Measurements from ENCODE around the gene PDCD2L. TPM values are rescaled to one million over a fixed set of nuclear protein-coding genes. Genes with fewer than 3 reads are reported as not detected.

The PDCD2L gene
- total RNA-seq, 1 experiment from 2014 or later, result 43.4 TPM

DNA sequence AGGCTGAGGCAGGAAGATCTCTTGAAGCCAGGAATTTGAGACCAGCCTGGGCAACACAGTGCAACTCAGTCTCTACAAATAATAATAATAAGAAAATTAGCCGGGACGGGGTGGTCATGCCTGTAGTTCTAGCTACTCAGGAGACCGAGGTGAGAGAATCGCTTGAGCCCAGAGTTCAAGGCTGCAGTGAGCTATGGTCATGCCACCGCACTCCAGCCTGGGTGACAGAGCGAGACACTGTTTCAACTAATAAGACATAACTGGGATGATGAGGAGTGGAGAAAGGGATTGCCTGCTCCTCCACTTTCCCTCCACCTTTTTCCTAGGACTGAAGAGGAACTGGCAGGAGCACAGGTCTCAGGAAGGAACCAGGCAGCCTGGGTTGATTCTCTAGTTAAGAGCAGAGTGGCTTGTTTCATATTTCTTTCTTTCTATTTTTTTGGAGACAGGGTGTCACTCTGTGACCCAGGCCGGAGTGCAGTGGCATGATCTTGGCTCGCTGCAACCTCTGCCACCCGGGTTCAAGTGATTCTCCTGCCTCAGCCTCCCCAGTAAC lies 43.8 kb upstream of the PDCD2L start (continued):
- TF ChIP-seq, protein P1, sequence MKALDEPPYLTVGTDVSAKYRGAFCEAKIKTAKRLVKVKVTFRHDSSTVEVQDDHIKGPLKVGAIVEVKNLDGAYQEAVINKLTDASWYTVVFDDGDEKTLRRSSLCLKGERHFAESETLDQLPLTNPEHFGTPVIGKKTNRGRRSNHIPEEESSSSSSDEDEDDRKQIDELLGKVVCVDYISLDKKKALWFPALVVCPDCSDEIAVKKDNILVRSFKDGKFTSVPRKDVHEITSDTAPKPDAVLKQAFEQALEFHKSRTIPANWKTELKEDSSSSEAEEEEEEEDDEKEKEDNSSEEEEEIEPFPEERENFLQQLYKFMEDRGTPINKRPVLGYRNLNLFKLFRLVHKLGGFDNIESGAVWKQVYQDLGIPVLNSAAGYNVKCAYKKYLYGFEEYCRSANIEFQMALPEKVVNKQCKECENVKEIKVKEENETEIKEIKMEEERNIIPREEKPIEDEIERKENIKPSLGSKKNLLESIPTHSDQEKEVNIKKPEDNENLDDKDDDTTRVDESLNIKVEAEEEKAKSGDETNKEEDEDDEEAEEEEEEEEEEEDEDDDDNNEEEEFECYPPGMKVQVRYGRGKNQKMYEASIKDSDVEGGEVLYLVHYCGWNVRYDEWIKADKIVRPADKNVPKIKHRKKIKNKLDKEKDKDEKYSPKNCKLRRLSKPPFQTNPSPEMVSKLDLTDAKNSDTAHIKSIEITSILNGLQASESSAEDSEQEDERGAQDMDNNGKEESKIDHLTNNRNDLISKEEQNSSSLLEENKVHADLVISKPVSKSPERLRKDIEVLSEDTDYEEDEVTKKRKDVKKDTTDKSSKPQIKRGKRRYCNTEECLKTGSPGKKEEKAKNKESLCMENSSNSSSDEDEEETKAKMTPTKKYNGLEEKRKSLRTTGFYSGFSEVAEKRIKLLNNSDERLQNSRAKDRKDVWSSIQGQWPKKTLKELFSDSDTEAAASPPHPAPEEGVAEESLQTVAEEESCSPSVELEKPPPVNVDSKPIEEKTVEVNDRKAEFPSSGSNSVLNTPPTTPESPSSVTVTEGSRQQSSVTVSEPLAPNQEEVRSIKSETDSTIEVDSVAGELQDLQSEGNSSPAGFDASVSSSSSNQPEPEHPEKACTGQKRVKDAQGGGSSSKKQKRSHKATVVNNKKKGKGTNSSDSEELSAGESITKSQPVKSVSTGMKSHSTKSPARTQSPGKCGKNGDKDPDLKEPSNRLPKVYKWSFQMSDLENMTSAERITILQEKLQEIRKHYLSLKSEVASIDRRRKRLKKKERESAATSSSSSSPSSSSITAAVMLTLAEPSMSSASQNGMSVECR (CRISPR knock-in tag; IDR thresholded peaks at IDR 0.05; ENCODE audit: borderline replicate concordance), result no peak
- TF ChIP-seq ETV6 (CRISPR knock-in tag; IDR thresholded peaks at IDR 0.05) (no peak), SP1 (CRISPR knock-in tag; conservative IDR thresholded peaks at IDR 0.05) (no peak), GABPB1 (CRISPR knock-in tag; IDR thresholded peaks at IDR 0.05) (no peak)
- TF ChIP-seq, protein P2, sequence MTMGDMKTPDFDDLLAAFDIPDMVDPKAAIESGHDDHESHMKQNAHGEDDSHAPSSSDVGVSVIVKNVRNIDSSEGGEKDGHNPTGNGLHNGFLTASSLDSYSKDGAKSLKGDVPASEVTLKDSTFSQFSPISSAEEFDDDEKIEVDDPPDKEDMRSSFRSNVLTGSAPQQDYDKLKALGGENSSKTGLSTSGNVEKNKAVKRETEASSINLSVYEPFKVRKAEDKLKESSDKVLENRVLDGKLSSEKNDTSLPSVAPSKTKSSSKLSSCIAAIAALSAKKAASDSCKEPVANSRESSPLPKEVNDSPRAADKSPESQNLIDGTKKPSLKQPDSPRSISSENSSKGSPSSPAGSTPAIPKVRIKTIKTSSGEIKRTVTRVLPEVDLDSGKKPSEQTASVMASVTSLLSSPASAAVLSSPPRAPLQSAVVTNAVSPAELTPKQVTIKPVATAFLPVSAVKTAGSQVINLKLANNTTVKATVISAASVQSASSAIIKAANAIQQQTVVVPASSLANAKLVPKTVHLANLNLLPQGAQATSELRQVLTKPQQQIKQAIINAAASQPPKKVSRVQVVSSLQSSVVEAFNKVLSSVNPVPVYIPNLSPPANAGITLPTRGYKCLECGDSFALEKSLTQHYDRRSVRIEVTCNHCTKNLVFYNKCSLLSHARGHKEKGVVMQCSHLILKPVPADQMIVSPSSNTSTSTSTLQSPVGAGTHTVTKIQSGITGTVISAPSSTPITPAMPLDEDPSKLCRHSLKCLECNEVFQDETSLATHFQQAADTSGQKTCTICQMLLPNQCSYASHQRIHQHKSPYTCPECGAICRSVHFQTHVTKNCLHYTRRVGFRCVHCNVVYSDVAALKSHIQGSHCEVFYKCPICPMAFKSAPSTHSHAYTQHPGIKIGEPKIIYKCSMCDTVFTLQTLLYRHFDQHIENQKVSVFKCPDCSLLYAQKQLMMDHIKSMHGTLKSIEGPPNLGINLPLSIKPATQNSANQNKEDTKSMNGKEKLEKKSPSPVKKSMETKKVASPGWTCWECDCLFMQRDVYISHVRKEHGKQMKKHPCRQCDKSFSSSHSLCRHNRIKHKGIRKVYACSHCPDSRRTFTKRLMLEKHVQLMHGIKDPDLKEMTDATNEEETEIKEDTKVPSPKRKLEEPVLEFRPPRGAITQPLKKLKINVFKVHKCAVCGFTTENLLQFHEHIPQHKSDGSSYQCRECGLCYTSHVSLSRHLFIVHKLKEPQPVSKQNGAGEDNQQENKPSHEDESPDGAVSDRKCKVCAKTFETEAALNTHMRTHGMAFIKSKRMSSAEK (CRISPR knock-in tag; IDR thresholded peaks at IDR 0.05; ENCODE audit: borderline replicate concordance), result no peak

DNA sequence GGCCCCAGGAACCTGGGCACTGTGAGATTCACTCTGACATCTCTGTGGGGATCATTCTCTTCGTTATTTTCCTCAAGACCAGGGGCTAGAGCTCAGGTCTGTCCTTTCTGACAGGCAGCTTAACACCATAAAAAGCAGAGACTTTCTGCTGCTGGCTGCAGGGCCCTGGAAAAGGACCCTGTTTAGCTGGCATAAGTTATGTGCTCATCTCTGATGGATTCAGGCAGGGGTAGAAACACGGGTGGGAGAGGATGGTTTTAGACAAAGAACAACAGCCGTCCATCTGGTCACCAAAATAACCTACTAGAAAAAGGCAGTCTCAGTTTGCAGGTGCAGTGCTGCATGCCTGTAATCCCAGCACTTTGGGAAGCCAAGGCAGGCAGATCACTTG lies 41.5 kb upstream of the PDCD2L start:
- Mint-ChIP-seq H3K27ac (peak overlapping the region; percentile 52), H3K4me3 (peak overlapping the region; percentile 16; the same call in 1 of the 2 replicates), H3K36me3 (peaks cover 16% of the 10 kb centered on the region), H3K27me3 (ENCODE audit: low read depth) (no peaks in the 10 kb centered on the region), H3K9me3 (no peaks in the 10 kb centered on the region), H3K4me1 (peaks cover 57% of the 10 kb centered on the region)
- DNase-seq (ENCODE audit: low spot score) (no peak), ATAC-seq (no peak)
- CTCF ChIA-PET, result no interaction called here
- POLR2A ChIA-PET, result no interaction called here
- no peak for TF ChIP-seq GTF2I (CRISPR knock-in tag; conservative IDR thresholded peaks at IDR 0.05)
- TF ChIP-seq, protein P3, sequence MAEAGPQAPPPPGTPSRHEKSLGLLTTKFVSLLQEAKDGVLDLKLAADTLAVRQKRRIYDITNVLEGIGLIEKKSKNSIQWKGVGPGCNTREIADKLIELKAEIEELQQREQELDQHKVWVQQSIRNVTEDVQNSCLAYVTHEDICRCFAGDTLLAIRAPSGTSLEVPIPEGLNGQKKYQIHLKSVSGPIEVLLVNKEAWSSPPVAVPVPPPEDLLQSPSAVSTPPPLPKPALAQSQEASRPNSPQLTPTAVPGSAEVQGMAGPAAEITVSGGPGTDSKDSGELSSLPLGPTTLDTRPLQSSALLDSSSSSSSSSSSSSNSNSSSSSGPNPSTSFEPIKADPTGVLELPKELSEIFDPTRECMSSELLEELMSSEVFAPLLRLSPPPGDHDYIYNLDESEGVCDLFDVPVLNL (CRISPR knock-in tag; IDR thresholded peaks at IDR 0.05; ENCODE audit: borderline replicate concordance, low read depth), result no peak
- no peak for TF ChIP-seq CREM (CRISPR knock-in tag; IDR thresholded peaks at IDR 0.05)
- no peak for TF ChIP-seq KAT7 (CRISPR knock-in tag; IDR thresholded peaks at IDR 0.05; ENCODE audit: borderline replicate concordance)
- TF ChIP-seq ESRRA (CRISPR knock-in tag; IDR thresholded peaks at IDR 0.05; ENCODE audit: borderline replicate concordance), result no peak
- no peak for TF ChIP-seq FOXJ3 (CRISPR knock-in tag; IDR thresholded peaks at IDR 0.05; ENCODE audit: borderline replicate concordance)
- TF ChIP-seq ZNF423 (CRISPR knock-in tag; IDR thresholded peaks at IDR 0.05), result no peak
- TF ChIP-seq, protein P4, sequence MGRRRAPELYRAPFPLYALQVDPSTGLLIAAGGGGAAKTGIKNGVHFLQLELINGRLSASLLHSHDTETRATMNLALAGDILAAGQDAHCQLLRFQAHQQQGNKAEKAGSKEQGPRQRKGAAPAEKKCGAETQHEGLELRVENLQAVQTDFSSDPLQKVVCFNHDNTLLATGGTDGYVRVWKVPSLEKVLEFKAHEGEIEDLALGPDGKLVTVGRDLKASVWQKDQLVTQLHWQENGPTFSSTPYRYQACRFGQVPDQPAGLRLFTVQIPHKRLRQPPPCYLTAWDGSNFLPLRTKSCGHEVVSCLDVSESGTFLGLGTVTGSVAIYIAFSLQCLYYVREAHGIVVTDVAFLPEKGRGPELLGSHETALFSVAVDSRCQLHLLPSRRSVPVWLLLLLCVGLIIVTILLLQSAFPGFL (CRISPR knock-in tag; IDR thresholded peaks at IDR 0.05; ENCODE audit: borderline replicate concordance), result no peak
- TF ChIP-seq NFE2L1 (CRISPR knock-in tag; IDR thresholded peaks at IDR 0.05), result no peak
- no peak for TF ChIP-seq RORB (CRISPR knock-in tag; IDR thresholded peaks at IDR 0.05)
- TF ChIP-seq ZBTB21 (CRISPR knock-in tag; IDR thresholded peaks at IDR 0.05; ENCODE audit: borderline replicate concordance), result no peak
- TF ChIP-seq, protein P5, sequence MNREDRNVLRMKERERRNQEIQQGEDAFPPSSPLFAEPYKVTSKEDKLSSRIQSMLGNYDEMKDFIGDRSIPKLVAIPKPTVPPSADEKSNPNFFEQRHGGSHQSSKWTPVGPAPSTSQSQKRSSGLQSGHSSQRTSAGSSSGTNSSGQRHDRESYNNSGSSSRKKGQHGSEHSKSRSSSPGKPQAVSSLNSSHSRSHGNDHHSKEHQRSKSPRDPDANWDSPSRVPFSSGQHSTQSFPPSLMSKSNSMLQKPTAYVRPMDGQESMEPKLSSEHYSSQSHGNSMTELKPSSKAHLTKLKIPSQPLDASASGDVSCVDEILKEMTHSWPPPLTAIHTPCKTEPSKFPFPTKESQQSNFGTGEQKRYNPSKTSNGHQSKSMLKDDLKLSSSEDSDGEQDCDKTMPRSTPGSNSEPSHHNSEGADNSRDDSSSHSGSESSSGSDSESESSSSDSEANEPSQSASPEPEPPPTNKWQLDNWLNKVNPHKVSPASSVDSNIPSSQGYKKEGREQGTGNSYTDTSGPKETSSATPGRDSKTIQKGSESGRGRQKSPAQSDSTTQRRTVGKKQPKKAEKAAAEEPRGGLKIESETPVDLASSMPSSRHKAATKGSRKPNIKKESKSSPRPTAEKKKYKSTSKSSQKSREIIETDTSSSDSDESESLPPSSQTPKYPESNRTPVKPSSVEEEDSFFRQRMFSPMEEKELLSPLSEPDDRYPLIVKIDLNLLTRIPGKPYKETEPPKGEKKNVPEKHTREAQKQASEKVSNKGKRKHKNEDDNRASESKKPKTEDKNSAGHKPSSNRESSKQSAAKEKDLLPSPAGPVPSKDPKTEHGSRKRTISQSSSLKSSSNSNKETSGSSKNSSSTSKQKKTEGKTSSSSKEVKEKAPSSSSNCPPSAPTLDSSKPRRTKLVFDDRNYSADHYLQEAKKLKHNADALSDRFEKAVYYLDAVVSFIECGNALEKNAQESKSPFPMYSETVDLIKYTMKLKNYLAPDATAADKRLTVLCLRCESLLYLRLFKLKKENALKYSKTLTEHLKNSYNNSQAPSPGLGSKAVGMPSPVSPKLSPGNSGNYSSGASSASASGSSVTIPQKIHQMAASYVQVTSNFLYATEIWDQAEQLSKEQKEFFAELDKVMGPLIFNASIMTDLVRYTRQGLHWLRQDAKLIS (CRISPR knock-in tag; IDR thresholded peaks at IDR 0.05; ENCODE audit: borderline replicate concordance), result no peak
- TF ChIP-seq SOX15 (CRISPR knock-in tag; IDR thresholded peaks at IDR 0.05), result no peak
- TF ChIP-seq, protein P6, sequence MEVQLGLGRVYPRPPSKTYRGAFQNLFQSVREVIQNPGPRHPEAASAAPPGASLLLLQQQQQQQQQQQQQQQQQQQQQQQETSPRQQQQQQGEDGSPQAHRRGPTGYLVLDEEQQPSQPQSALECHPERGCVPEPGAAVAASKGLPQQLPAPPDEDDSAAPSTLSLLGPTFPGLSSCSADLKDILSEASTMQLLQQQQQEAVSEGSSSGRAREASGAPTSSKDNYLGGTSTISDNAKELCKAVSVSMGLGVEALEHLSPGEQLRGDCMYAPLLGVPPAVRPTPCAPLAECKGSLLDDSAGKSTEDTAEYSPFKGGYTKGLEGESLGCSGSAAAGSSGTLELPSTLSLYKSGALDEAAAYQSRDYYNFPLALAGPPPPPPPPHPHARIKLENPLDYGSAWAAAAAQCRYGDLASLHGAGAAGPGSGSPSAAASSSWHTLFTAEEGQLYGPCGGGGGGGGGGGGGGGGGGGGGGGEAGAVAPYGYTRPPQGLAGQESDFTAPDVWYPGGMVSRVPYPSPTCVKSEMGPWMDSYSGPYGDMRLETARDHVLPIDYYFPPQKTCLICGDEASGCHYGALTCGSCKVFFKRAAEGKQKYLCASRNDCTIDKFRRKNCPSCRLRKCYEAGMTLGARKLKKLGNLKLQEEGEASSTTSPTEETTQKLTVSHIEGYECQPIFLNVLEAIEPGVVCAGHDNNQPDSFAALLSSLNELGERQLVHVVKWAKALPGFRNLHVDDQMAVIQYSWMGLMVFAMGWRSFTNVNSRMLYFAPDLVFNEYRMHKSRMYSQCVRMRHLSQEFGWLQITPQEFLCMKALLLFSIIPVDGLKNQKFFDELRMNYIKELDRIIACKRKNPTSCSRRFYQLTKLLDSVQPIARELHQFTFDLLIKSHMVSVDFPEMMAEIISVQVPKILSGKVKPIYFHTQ (CRISPR knock-in tag; IDR thresholded peaks at IDR 0.05), result no peak

Data from WTC11 (cell line).